ENCODE measurements around the gene DCST2. TPM values are rescaled to one million over a fixed set of nuclear protein-coding genes. Genes with fewer than 3 reads are reported as not detected.

The DCST2 gene
- polyA plus RNA-seq (2013, experiment 1 of 2), result 2.7 TPM
- polyA plus RNA-seq (2013, experiment 2 of 2), result 2.2 TPM

GRCh38 chr1:155033524-155033923 is at the start of gene DCST2, which contains the start of gene DCST1:
Gene DCST2, minus strand, starts transcription at chr1:155033781. Its CDS starts 80 bp downstream, at chr1:155033701.
Gene DCST1, plus strand, starts transcription at chr1:155033824. Its CDS starts 213 bp downstream, at chr1:155034037.
- H3K18ac ChIP-seq (ENCODE audit: low read length), result peak within 1 kb of the TSS; percentile 54
- WGBS, 2 donors (ENCODE audit: extremely low coverage in 2 of 2, insufficient read length in 2 of 2, insufficient replicate concordance in 1 of 2), result no CpG with 5 or more reads among the region's 9 CpGs

GRCh38 chr1:155083052-155083541 is 49.5 kb upstream of the DCST2 start:
- no peak overlapping the region for H3K14ac ChIP-seq (ENCODE audit: low read length)
- H2AFZ ChIP-seq (ENCODE audit: low read length), result no peak overlapping the region
- H3K36me3 ChIP-seq (replicated peaks in 1 of 2; ENCODE audit: control insufficient read depth in 2 of 2, insufficient read depth in 2 of 2, low read length in 2 of 2), result no peaks in the 10 kb centered on the region
- H3K4me1 ChIP-seq (ENCODE audit: control insufficient read depth in 2 of 2, insufficient read depth in 1 of 2, low read depth in 1 of 2, low read length in 2 of 2), result peaks cover 37 to 40% of the 10 kb centered on the region in 2 donors
- peaks cover 4% of the 10 kb centered on the region for H3K79me1 ChIP-seq (ENCODE audit: low read depth, low read length)
- peak overlapping the region; percentile 93 for H2BK15ac ChIP-seq (ENCODE audit: low read length)
- no peak for DNase-seq (ENCODE audit: low spot score)
- H4K8ac ChIP-seq (ENCODE audit: low read depth, low read length), result no peak overlapping the region
- H3K9ac ChIP-seq (ENCODE audit: low read depth, low read length, poor library complexity), result peak overlapping the region; percentile 64
- no peak overlapping the region for H4K91ac ChIP-seq (ENCODE audit: low read depth, low read length, poor library complexity)
- peaks cover 30 to 54% (median 37%) of the 10 kb centered on the region in 3 experiments for H3K27me3 ChIP-seq (ENCODE audit: control insufficient read depth in 3 of 3, insufficient read depth in 3 of 3, low read depth in 1 of 3, low read length in 3 of 3)
- WGBS, 2 donors (ENCODE audit: extremely low coverage in 2 of 2, insufficient read length in 2 of 2, insufficient replicate concordance in 1 of 2), result no CpG with 5 or more reads among the region's 6 CpGs
- peak overlapping the region; percentile 30 for H3K18ac ChIP-seq (ENCODE audit: low read length)
- H2BK12ac ChIP-seq (ENCODE audit: low read length), result peak overlapping the region; percentile 82
- peak overlapping the region; percentile 76 for H2AK5ac ChIP-seq (ENCODE audit: low read depth, low read length)
- peaks cover 0 to 2% of the 10 kb centered on the region in 2 donors for H3K9me3 ChIP-seq (replicated peaks in 1 of 2; ENCODE audit: control insufficient read depth in 2 of 2, insufficient read depth in 1 of 2, low read depth in 1 of 2, low read length in 2 of 2)
- peak overlapping the region; percentile 68 for H3K4ac ChIP-seq (ENCODE audit: low read length)
- no peak overlapping the region for H3K4me2 ChIP-seq (ENCODE audit: insufficient read depth, low read length, poor library complexity, severe bottlenecking)
- peak overlapping the region; percentile 11 for H2BK5ac ChIP-seq (ENCODE audit: low read length)
- H3K4me3 ChIP-seq (ENCODE audit: low read length in 2 of 2), result no peak overlapping the region
- H2BK120ac ChIP-seq (ENCODE audit: low read depth, low read length), result peak overlapping the region; percentile 39
- H3K23ac ChIP-seq (ENCODE audit: low read depth, low read length, poor library complexity), result peak overlapping the region; percentile 94
- H3K27ac ChIP-seq (replicated peaks; ENCODE audit: low read length), result no peak overlapping the region

More at GRCh38 chr1:155033524-155033923, at the start of gene DCST2, which contains the start of gene DCST1:
- Histone ChIP-seq H2AFZ (ENCODE audit: low read length) (no peak within 1 kb of the TSS), H2BK5ac (ENCODE audit: low read length) (no peak within 1 kb of the TSS), H4K8ac (ENCODE audit: low read depth, low read length) (no peak within 1 kb of the TSS), H3K4me2 (ENCODE audit: insufficient read depth, low read length, poor library complexity, severe bottlenecking) (no peak within 1 kb of the TSS), H3K4me3 (ENCODE audit: low read length in 2 of 2) (no peak within 1 kb of the TSS), H2BK120ac (ENCODE audit: low read depth, low read length) (no peak within 1 kb of the TSS), H3K27ac (replicated peaks; ENCODE audit: low read length) (no peak within 1 kb of the TSS), H3K36me3 (replicated peaks in 1 of 2; ENCODE audit: control insufficient read depth in 2 of 2, insufficient read depth in 2 of 2, low read length in 2 of 2) (no peaks in the 10 kb centered on the region), H2BK12ac (ENCODE audit: low read length) (no peak within 1 kb of the TSS), H3K9ac (ENCODE audit: low read depth, low read length, poor library complexity) (no peak within 1 kb of the TSS), H2BK15ac (ENCODE audit: low read length) (peak within 1 kb of the TSS; percentile 56), H3K4ac (ENCODE audit: low read length) (no peak within 1 kb of the TSS), H3K79me1 (ENCODE audit: low read depth, low read length) (no peaks in the 10 kb centered on the region), H4K91ac (ENCODE audit: low read depth, low read length, poor library complexity) (no peak within 1 kb of the TSS), H3K4me1 (ENCODE audit: control insufficient read depth in 2 of 2, insufficient read depth in 1 of 2, low read depth in 1 of 2, low read length in 2 of 2) (peaks cover 2 to 7% of the 10 kb centered on the region in 2 donors), H3K9me3 (replicated peaks in 1 of 2; ENCODE audit: control insufficient read depth in 2 of 2, insufficient read depth in 1 of 2, low read depth in 1 of 2, low read length in 2 of 2) (no peaks in the 10 kb centered on the region), H2AK5ac (ENCODE audit: low read depth, low read length) (peak within 1 kb of the TSS; percentile 79), H3K14ac (ENCODE audit: low read length) (no peak within 1 kb of the TSS), H3K23ac (ENCODE audit: low read depth, low read length, poor library complexity) (no peak within 1 kb of the TSS), H3K27me3 (ENCODE audit: control insufficient read depth in 3 of 3, insufficient read depth in 3 of 3, low read depth in 1 of 3, low read length in 3 of 3) (no peaks in the 10 kb centered on the region)
- DNase-seq (ENCODE audit: low spot score), result no peak

- peak overlapping the region; percentile 30 for H2BK15ac ChIP-seq (ENCODE audit: low read length)
- H4K8ac ChIP-seq (ENCODE audit: low read depth, low read length), result no peak overlapping the region
- H4K91ac ChIP-seq (ENCODE audit: low read depth, low read length, poor library complexity), result no peak overlapping the region
- H3K4me2 ChIP-seq (ENCODE audit: insufficient read depth, low read length, poor library complexity, severe bottlenecking), result peak overlapping the region; percentile 98
- H3K18ac ChIP-seq (ENCODE audit: low read length), result peak overlapping the region; percentile 91
- H2AK5ac ChIP-seq (ENCODE audit: low read depth, low read length), result peak overlapping the region; percentile 76
- H3K9me3 ChIP-seq (replicated peaks in 1 of 2; ENCODE audit: control insufficient read depth in 2 of 2, insufficient read depth in 1 of 2, low read depth in 1 of 2, low read length in 2 of 2), result peaks cover 0 to 2% of the 10 kb centered on the region in 2 donors
- H3K4me3 ChIP-seq (ENCODE audit: low read length in 2 of 2), result peak overlapping the region; percentile 17 to 64
- H2BK120ac ChIP-seq (ENCODE audit: low read depth, low read length), result peak overlapping the region; percentile 39
- H3K27me3 ChIP-seq (ENCODE audit: control insufficient read depth in 3 of 3, insufficient read depth in 3 of 3, low read depth in 1 of 3, low read length in 3 of 3), result peaks cover 30 to 54% (median 37%) of the 10 kb centered on the region in 3 experiments
- H2BK5ac ChIP-seq (ENCODE audit: low read length), result peak overlapping the region; percentile 11
- H3K4ac ChIP-seq (ENCODE audit: low read length), result peak overlapping the region; percentile 68
- DNase-seq (ENCODE audit: low spot score), result no peak
- H3K9ac ChIP-seq (ENCODE audit: low read depth, low read length, poor library complexity), result peak overlapping the region; percentile 30
- no peak overlapping the region for H3K14ac ChIP-seq (ENCODE audit: low read length)
- peak overlapping the region; percentile 94 for H3K23ac ChIP-seq (ENCODE audit: low read depth, low read length, poor library complexity)
- H3K27ac ChIP-seq (replicated peaks; ENCODE audit: low read length), result no peak overlapping the region
- peaks cover 4% of the 10 kb centered on the region for H3K79me1 ChIP-seq (ENCODE audit: low read depth, low read length)
- peak overlapping the region; percentile 76 for H2BK12ac ChIP-seq (ENCODE audit: low read length)
- H2AFZ ChIP-seq (ENCODE audit: low read length), result peak overlapping the region; percentile 80
- H3K36me3 ChIP-seq (replicated peaks in 1 of 2; ENCODE audit: control insufficient read depth in 2 of 2, insufficient read depth in 2 of 2, low read length in 2 of 2), result no peaks in the 10 kb centered on the region
- WGBS, 2 donors (ENCODE audit: extremely low coverage in 2 of 2, insufficient read length in 2 of 2, insufficient replicate concordance in 1 of 2), result no CpG with 5 or more reads among the region's 36 CpGs
- H3K4me1 ChIP-seq (ENCODE audit: control insufficient read depth in 2 of 2, insufficient read depth in 1 of 2, low read depth in 1 of 2, low read length in 2 of 2), result peaks cover 37 to 40% of the 10 kb centered on the region in 2 donors
These were observed 48.9 kb upstream of the DCST2 start for GRCh38 chr1:155082301-155083051.

Data from neuronal stem cell (in vitro differentiated cells).